B cell (primary cell): ENCODE measurements around the gene RBX1.

Experiments used
- CTCF ChIP-seq: fragments of 200-600 bp; IDR thresholded peaks from one replicate; pipeline ENCODE4 v1.8.0; 2022; ENCODE audit warnings: antibody characterized with exemption, mild to moderate bottlenecking
- EZH2 ChIP-seq: IDR thresholded peaks from 2 replicates; pipeline ENCODE4 v1.6.1; 2012; ENCODE audit warnings: borderline replicate concordance, low read depth, mild to moderate bottlenecking, moderate library complexity, low read length; ENCODE audit not compliant: insufficient read depth, poor library complexity, severe bottlenecking

- no peak for TF ChIP-seq CTCF
- no peak for TF ChIP-seq EZH2
Observed at GRCh38 chr22:40967111-40967760, 16.1 kb downstream of the RBX1 start.
